ENCODE data around the gene STXBP5.

GRCh38 chr6:147212622-147213021, 8.4 kb downstream of the STXBP5 start:
- no peak for TF ChIP-seq CTCF (IDR thresholded peaks at IDR 0.05)
- no peak for TF ChIP-seq POLR2A (IDR thresholded peaks at IDR 0.05)
